T follicular helper cell (primary cell): ENCODE results near the gene CCDC142.

Experiments
- DNase-seq: peaks from one replicate; pipeline ENCODE4 v3.0.0-alpha.2; 2020; ENCODE audit warnings: low read depth

CCDC142 gene

GRCh38 chr2:74514368-74515270 lies 31.8 kb upstream of the CCDC142 start, which contains the start of gene TLX2:
Gene TLX2 (plus strand): TSS chr2:74514450. CDS start chr2:74514807, 357 bp downstream.
- no peak for DNase-seq

DNA sequence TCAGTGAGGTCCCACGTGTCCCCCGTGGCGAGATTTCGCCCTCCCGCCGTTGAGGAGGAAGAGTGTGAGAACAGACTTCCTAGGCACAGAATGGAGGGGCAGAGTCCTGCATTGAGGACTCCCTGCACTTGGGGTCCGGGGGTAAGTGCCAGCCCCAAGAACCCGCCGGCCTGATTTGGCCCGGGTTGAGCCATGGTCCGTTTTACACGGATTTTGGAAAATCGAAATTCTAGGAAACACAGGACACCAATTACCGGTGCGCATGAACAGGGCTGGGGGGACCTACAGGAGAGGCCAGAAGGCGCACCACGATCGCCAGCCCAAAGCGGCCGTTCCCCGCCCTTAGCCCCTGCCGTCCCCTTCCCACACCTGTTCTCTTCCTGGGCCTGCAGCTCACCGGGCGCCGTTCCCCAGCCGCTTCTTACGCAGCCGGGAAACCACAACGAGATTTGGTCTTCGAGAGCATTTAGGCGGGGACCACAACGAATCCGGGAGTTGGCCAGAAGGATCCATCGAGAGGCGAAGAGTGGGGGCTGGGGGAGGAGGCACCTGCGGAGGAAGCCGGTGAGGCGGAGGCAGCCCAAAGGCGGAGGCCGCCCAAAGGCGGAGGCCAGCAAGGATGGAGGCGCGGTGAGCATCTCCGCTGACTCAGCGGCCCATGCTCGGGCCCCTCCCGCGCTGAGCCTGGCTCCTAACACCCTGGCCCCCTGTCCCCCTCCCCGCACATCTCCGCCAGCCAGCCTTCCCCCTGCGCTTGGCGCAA lies 31.0 kb upstream of the CCDC142 start:
- DNase-seq: no peak

- DNase-seq: no peak
Observed at GRCh38 chr2:74512744-74513604, 30.2 kb upstream of the CCDC142 start.

DNA sequence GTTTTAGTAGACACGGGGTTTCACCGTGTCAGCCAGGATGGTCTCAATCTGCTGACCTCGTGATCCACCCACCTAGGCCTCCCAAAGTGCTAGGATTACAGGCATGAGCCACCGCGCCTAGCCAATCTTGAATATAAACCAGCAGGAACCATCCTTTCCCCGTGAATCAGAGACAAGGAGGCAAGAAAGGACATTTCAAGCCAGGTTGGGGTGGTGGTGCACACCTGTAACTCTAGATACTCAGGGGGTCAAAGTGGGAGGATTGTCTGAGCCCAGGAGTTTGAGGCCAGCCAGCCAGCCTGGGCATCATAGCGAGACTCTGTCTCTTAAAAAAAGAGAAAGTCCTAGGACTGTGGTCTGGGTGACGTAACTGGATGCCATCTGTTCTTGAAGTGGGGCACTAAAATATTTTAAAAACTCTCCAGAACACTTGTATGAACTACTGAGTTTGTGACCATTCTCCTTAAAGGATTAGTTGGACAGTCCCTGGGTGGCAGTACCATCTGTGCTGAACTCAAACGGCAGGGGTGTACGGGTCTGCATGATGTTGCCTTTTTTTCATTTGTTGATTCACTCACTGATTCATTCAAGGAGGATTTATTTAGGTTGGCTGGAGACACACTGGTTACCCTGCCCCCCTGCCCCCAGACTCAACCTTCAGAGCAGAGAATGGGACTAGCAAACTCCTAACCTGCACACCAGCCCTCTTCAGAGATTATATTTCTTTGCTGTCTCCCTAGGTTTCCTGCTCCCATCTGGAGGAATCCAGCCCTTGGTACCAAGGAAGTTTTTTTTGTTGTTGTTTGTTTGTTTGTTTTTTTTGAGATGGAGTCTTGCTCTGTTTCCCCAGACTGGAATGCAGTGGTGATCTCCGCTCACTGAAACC lies 28.5 kb upstream of the CCDC142 start:
- no peak for DNase-seq

DNA sequence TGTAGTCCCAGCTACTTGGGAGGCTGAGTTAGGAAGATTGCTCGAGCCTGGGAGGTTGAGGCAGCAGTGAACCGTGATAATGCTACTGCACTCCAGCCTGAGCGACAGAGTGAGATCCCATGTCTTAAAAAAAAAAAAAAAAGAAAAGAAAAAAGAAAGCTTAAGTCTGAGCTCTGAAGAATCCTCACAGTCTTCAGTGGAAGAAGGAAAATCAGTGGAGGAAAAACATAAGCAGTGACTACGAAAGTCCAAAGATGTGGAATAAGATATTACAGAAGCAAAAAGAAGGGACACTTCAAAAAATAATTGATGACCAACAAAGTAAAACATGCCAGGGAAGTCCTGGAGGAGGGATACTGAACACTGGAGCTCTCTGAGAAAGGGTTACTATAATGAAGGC lies 27.5 kb upstream of the CCDC142 start:
- DNase-seq: no peak

DNA sequence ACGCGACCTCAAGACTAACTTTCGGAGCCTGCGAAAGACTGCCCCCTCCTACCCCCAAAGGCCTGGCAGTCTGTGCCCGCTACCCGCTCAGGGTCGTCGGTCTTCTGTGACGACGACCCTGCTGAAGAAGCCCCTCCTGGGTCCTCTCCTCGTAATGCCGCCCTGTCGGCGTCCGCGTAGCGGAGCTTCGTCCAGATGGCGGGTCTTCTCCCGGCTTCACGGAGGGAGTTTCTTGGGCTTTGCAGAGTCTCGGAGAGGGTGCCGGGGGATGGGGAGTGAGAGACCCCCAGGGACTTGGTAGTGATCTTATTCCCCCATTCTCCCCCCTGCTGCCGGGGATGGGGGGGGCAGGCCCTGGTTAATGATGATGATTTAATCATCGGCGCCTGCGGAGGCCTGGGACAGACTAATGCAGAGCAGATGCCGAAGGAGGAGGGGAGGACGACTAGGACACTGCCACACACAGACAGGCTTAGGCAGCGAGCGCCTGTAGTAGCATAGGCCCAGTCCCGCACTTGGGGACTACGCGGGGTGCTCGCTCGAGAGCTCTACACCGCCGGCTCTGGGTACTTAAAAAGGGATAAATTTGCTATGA lies 25.2 kb upstream of the CCDC142 start:
- DNase-seq: no peak

- peak; percentile 97 for DNase-seq
Observed at GRCh38 chr2:74507145-74507925, 24.5 kb upstream of the CCDC142 start, which contains the start of gene PCGF1. Gene PCGF1 (minus strand): TSS chr2:74507695. CDS start chr2:74507668, 27 bp downstream.

DNA sequence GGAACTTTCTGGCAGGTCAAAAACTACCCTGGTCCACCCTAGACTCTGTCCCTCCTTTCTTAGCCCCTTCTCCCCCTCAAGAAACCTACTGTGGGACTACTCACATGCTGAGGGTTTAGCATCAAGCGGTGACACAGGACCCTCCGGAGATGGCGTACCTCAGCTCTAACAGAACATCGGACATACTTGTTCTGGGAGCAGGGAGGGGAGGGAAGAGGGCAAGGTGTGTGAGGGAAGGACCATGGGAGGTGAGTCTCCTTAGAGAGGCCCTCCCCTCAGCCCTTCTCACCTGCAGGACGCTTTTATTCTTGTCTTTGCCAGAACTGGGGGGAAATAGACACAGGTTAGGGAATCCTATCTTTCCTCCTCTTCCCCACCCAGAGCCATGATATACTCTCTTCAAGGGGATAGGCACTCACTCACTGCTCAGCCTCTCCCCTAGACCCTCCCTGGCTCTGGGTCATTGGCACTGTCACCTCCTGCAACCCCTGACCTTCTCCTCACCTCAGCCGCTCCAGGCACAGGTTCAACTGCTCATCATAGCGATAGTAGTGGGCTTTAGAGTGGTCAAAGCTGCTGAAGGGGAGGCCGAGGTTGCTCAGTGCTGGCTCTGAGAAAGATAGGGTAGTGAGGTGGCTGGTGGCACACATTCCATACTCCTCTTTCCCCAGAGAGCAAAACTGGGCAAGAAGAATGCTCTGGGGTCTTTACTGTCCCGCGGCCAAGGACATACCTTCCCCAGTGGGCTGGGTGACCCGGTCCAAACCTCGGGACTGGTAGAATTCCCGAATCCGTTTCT lies 22.8 kb upstream of the CCDC142 start:
- no peak for DNase-seq

GRCh38 chr2:74504591-74504990 lies 21.8 kb upstream of the CCDC142 start:
- DNase-seq: no peak

GRCh38 chr2:74503506-74504475 lies 21.0 kb upstream of the CCDC142 start:
- DNase-seq: no peak

GRCh38 chr2:74502720-74503505 lies 20.1 kb upstream of the CCDC142 start:
- DNase-seq: no peak

GRCh38 chr2:74502147-74502719 lies 19.4 kb upstream of the CCDC142 start:
- no peak for DNase-seq

DNA sequence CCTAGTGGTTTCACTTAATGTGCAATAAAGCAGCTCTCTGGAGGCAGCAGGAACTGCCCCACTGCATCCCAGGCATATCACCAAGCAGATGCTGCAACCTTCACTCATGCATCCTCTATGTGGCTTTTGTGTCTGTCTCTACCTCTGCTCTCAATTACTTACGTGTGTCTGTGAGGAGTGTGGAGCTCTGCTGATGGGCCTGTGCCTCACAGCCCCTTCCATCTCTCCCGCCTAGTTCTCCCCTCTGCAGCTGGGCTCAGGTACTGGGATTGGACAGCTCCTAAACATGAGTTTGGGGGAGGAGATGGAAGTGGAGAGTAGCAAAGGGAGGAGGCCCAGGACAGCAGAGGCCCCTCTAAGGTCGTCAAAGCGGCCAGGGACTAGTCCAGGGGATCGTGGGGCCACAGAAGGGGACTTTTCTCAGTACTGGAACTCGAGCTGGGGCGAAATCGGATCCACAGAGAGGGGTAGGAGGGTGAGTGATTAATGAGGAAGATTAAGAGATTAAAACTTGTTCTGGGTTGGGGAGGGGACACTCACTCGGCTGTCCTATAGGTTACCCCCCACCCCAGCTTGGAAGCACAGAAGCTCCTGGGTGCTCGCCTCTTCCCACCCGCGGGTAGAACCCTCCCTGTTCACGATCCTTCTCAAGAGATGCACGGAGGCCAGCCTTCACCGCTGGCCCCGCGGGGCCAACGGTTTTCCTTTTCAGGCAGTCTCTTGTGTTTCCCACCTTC lies 18.7 kb upstream of the CCDC142 start:
- no peak for DNase-seq

DNA sequence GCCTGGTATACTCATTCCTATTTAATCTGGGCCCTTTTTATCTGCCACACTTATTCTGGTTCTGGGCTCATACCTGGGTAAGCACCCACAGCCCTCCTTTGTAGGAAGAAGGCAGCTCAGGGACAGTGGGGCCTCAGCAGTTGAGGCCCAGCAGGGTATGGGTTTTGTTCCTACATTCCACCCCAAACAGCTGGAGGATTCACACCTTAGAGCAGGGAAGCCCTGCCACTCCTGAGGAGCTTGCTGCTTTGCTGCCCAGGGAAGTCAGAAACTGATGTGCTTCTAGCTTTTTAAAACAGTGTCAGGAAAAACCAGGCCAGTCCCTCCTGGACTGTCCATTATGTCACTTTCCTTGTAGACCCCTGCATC lies 17.8 kb upstream of the CCDC142 start:
- no peak for DNase-seq

- DNase-seq: no peak
Observed at GRCh38 chr2:74499940-74500577, 17.3 kb upstream of the CCDC142 start.
